SHP77 treated with DMSO at 0.1 percent for 48 hours (cell line): ENCODE data around the gene HSPB7.
"Not testable (repeated sequence)": the region's sequence is repeated elsewhere in the genome, so short reads cannot be mapped to it uniquely, and the experiment has no call there.

ENCODE experiments used
- DNase-seq: peaks from one replicate; lab custom pipeline; 2025; lab: John Stamatoyannopoulos, UW

Gene HSPB7

DNA sequence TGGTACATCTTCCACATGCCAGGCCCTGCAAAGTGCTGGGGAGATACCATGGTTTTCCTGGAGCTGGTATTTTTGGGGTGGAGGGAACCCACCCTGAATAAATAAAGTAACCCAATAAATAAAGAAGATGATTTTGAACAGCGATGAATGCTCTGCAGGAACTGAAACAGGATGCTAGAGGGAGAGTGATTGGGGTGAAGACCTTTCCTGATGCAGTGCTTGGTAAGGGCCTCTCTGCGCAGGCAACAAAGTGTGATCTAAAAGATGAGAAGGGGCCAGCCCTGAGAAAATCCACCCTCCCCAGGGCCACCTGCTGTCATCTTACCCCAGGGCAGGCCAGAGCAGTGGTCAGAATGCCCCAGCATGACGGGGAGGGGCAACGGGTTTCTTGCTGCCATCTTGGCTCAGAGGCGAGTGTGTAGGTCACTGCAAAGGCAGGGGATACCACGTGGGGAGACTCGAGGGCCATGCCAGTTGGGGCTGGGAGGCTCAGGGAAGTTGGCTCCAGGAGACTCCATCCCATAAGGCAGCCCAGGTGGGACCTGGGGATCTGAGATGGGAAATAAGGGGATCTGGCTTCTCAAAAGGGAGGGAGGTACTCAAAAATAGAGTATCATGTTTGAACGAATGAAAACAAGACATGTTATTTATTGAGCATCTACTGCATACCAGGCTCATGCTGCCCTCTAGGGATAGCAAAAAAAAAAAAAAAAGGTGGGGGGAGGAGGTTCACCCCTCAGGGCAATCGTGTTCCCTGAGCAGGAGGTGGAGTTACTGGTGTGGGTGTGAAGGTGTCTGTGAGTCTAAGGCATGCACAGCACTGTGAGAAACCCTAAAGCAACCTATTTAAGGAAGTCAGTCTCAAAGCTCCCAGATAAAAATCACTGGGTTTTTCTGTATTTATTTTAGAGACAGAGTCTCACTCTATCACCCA, 11.0 kb downstream of the HSPB7 start:
- no peak for DNase-seq

DNA sequence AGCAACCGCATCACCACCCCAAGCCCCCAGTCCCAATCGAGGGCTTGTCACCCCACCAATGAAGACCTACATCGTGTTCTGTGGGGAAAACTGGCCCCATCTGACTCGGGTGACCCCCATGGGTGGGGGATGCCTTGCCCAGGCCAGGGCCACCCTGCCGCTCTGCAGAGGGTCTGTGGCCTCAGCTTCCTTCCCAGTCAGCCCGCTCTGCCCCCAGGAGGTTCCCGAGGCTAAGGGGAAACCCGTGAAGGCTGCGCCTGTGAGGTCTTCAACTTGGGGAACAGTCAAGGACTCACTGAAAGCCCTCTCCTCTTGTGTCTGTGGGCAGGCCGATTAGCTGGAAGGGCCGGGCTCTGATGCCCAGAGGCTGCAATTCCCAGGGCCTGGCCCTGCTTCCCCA, 11.8 kb downstream of the HSPB7 start:
- DNase-seq: no peak

DNA sequence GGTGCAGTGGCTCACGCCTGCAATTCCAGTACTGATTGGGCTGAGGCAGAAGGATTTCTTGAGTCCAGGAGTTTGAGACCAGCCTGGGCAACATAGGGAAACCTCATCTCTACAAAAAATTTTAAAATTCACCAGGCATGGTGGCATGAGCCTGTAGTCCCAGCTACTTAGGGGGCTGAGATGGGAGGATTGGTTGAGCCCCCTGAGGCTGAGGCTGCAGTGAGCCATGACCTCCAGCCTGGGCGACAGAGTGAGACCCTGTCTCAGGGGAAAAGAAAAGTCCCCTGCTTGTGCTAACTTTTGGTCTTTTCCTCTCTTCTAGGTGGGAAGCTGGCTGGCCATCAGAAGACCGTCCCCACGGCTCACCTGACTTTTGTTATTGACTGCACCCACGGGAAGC, 12.2 kb downstream of the HSPB7 start:
- DNase-seq: no peak

DNA sequence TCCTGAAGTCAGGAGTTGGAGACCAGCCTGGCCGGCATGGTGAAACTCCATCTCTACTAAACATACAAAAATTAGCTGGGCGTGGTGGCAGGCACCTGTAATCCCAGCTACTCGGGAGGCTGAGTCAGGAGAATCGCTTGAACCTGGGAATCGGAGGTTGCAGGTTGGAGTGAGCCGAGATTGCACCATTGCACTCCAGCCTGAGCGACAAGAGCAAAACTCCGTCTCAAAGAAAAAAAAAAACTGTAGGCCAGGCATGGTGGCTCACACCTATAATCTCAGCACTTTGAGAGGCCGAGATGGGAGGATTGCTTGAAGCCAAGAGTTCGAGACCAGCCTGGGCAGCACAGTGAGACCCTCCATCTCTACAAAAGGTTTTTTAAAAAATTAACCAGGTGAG, 16.6 kb downstream of the HSPB7 start:
- DNase-seq: not testable (repeated sequence)

DNA sequence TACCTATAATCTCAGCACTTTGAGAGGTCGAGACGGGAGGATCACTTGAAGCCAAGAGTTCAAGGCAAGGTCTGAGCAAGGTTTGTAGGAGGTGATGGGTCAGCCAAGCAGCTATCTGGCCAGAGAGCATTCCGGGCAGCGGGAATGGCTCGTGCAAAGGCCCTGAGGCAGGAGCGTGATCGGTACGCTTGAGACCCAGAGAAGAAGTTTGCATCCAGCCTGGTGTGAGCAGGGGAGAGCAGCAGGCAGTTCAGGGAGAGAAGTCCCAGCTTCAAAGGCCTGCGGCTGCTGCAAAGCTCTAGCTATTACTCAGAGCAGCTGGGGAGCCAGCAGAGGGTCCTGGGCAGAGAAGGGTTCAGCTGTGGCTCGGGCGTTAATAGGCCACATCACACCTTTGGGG, 18.9 kb downstream of the HSPB7 start:
- no peak for DNase-seq

DNA sequence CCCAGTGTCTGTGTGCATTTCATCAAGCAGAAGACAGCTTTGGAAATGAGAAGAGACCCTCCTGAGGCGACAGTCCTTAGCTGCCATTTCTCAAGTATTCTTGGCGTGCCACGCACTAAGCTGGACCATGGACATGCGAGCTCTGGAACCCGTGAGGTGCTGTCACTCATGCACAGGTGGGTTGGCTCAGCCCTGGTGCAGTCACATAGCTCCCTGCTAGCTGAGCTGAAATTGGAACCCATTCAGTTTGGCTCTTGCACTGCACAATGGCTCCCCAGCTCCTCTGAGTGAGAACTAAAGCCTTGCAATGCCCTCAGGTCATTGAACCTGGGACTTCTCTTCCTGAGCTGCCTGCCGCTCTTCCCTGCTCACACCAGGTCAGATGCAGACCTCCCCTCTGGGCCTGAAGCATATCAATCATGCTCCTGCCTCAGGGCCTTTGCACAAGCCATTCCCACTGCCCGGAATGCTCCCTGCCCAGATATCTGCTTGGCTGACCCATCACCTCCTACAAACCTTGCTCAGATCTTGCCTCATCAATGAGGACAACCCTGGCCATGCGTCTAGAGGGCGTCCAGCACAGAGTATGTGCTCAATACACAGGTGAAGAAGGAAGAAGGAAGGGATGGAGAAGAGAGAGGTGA, 20.1 kb downstream of the HSPB7 start:
- no peak for DNase-seq

DNA sequence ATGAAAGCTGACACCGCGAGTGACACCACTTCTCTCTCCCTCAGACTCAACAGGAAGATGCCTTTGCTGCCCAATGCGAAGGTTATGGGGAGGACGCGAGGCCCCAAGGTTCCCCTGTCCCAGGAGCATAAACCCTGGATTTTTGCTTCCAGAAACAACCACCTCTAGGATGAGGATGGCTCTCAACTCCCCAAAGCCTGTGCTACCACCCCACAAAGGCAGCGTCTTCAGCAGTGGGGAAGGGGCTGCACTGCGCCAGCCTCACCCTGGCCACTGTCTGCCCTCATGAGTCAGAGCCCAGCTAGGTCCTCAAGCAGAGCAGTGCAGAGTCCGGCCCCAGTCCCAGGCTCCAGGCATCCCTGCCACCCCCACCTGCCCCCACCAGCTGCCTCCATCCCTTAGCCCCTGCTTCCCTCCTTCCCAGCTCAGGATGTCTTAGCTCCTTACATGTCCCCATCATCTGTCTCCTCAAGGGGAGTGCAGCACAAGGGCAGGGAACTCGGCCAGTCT, 20.7 kb downstream of the HSPB7 start:
- DNase-seq: no peak

DNA sequence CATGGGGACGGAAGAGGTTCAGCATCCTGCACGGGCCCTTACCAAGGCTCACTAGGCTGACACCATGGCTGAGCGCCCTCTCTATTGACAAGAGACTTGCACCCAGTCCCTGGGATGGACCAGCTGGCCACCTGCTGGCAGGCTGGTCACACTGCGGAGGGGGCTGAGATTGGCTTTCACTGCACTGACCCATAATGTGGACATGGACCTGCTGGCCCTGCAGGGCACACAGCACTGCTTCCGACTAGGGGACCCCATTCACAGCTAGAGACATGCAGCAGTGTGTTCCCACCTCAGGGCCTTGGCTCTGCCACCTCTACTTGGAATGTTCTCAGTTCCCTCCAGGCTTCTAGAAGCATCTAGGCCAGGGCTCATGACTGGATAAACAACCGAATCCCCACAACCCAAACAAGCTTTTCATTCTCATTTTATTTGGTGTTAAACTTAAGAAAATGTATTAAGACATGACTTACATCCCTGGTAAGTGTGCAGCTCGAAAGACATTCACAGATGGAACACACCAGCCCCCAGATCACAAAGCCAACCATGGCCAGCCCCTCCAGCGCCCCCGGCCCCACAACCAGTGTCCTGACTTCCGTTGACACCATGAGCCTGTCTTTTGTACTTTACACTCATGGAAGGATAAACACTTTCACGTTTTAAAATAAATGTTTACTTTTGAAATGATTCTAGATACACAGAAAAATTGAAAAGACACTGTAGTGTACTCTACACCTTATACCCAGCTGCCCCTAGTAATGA, 23.1 kb downstream of the HSPB7 start:
- no peak for DNase-seq

DNA sequence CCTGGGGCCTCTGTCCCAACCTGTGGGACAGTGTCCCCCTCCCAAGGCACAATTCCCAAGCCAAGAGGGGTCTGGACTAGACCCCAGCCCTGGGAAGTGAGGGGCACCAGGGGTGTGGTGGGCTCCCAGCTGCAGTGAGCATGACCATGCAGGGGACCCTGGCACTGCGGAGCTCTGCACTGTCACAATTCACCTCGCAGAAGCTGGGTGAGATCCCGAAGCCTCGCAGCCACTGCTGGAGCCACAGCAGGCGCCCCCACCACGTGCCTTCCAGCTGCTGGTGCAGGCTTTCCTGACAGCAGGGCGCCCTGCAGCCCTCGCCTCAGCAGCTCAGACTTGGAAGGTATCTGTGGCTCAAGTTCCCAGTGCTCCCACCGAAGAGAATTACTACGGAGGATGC, 23.8 kb downstream of the HSPB7 start:
- no peak for DNase-seq

DNA sequence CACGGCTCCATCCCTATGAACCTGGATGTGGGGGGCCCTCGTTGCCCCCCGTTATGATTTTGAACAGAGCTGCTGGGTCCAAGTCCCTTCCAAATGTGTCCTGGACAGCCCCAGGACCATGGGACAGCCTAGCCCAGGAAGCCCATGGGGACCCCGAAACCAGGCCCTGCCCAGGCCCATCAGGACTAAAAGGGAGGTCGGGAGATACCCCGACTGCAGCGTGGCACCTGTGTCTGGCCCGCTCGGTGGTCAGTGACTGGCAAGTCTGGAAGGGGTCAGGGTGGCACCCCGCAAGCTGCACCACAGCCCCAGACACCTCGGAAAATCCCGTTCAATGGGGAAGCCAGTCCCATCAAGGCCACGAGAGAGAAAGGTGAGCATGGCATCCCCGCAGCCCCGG, 24.2 kb downstream of the HSPB7 start:
- DNase-seq: no peak

DNA sequence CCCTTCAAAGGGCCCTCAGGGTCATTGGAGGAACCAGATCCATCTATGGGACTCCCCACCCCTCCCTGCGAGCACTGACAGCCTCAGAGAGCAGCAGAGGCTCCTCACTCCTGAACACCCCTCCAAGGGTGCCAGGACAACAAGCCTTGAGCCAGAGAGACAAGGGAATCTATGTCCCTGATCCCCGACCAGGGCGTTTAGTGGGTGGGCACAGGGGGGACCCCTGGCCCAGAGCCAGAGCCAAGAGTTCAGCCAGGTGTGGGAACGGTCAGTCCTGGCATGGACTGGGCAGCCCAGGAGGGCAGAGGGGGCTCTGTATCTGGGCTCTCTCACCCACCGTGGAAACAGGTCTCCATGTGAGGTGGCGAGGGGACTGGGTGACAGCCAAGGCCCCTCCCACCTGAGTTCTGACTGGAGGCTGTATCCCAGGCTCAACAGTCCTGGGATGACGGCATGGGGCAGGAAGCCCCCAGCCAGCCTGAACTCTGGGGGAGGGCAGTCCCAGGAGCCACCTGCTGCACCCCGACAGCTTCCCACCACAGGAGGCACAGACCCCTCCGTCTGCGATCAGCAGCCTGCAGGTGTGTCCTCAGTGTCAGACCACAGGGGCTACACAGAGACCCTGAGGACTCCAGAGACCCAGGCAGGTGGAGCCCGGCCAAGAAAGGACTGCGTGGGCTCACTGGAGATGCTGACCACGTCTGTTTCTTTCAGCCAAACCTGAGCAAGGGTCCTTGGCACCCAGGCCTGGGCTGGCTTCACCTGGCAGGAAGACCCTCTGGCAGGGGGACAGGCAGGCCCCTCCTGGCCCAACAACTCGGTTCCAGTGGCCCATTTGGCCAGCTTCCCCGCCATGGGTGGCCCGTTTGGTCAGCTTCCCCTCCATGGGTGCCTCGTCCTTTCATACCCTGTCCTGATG, 25.0 kb downstream of the HSPB7 start:
- DNase-seq: no peak

DNA sequence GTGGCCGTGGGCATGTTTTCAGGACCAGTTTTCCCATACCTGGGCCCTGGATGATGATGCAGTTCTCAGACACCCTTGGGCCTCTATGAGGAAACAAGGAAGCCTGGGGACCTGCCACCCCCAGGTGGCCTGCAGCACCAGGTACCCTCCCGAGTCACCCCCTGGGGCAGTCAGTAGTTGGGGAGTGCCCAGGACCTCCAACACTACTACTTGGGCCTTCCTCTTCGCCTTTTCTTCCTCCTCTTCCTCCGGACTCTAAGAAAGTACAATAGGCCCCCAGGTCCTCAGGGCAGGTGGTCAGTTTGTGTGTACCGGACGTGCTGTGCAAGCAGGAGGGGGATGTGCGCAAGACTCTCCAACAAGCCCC, 25.7 kb downstream of the HSPB7 start:
- DNase-seq: no peak

DNA sequence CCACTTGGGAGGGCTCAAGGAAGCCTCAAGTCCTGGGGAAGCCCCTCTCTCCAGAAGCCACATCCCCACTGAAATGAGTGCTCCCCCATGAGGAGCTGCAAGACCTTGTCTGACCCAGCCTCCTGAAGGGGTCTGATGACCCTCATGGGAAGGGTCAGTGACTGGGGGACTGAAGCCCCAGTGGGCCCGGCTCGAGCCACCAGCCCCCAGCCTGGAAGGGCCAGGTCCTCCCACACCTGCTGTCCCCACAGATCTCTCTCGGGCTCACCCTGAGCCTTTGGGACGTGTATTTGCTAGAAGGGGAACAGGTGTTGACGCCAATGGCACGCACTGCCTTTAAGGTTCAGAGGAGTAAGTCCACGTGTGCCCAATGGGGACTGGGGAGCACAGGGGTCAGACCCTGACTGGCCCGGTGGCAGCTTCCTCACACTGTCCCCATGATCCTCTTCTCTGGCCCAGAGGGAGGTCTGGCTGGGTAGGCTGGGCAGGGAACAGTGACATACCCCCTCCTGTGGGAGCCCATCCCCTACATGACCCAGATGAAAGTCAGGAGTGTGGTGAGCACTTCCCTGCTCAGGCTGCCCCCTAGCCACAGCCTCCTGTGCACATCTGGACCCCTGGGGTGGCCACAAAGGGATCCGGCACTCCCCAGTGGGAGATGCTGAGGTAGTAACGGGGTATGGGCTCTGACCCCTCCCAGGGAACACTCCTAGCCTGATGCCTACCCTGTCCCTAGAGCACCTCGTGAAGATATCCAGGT, 26.2 kb downstream of the HSPB7 start:
- DNase-seq: no peak

DNA sequence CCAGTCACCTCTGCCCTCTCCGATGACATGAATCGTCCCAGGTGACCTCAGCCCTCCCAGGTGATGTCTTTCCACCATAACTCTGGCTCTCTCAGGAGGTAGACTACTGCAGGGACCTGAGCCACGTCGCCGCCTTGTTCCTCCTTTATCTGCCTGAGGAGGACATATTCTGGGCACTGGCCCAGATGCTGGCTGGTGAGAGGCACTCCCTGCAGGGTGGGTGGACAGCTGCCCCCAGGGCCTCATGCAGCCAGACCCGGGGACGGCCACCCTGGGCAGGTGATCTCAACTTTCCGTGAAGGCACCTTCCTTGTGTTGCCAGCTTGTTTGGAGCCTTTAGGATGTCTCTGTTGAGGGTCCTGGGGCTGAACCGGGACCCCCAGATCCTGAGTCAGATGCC, 28.1 kb downstream of the HSPB7 start:
- DNase-seq: no peak

DNA sequence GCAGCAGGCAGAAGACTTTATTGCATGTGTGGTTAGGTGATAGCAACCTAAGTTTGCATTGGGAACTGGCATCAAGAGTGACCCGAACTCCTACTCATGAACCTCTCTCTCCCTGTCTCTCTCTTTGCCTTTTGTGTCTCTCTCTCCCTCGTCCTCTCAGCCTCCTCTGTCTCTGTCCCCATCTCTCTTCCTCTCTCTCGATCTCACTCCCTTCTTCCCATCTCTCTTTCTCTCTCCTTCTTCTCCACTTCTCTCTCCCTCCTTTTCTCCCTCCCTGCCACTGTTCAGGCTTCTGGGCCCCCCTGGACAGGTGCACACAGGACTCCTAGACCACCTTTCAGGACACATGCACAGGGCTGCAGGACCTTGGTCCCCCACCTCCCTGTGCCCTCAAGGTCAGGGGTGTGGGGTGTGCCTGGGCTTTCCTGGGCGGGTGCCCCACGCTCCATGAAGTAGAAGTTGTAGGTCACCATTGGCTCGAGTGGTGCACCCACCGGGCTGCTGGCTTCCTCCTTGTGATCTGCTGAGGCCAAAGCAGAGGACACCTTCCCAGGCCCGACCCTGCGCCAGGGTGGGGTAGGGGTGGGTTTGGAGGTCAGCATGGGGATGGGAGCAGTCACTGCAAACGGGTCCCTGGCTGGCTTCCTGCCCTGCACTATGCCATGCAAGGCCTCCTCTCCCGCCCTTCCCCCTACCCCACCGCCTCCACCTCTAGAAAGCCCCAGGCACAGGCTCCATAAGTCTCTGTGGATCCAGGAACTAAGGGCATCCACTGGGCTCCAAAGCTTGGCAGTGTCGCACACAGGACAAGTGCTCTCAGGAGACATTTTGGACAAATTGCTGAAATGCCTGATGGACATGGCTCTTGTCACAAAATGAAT, 28.7 kb downstream of the HSPB7 start:
- DNase-seq: no peak

DNA sequence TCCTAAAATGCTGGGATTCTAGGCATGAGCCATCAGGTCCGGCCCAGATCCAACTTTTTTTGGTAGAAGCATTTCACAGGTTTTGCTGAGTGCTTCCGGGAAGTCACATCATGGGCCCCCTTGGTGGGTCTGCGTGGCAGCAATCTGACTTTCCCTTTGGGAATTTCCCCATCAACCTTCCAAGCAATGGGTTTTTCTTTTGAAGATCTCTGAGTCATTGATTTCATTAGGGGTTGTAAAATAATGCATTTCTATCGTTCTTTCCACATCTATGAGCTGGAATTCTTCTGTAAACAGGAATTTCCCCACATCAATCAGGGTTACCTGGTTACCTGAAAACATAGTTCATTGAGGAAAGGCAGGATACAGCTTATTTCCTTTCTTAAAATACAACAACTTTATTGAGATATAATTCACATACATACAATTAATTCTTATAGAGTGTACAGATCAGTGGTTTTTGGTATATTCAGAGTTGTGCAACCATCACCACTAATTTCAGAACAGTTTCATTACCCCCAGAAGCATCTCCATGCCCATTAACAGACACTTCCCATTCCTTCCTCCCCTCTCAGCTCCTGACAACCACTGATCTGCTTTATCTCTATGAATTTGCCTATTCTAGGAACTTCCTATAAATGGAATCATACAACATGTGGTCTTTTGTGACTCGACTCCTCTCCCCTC, 32.1 kb downstream of the HSPB7 start:
- no peak for DNase-seq

DNA sequence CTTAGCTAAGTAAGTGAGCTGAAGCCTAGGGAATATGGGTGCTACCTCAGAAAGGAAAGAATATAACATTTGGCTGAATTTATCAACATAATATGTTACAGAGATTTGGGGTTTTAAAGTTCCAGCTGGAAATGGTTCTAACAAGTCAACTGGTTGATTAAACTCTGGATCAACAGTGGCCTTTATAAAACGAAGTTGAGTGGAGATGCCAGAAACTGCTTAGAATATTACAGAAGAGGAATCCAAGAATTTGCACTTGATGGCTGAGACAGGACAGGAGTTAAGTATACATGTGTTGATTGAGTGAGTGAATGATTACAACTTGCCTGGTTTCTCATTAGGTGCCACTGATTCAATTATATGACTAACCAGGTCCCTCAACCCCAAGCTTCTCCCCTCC, 34.6 kb downstream of the HSPB7 start:
- DNase-seq: no peak

DNA sequence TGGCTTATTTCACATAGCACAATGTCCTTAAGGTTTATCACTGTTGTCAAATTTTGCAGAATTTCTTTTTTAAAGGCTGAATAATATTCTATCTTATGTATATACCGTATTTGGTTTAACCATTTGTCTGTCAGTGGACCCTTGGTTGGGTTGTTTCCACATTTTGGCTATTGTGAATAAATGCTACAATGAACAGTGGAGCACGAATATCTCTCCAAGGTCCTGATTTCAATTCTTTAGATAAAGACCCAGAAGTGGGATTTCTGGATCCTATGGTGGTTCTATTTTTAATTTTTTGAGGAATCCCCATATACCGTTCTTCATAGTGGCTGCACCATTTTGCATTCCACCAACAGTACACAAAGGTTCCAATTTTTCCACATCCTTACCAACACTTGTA, 36.2 kb downstream of the HSPB7 start:
- no peak for DNase-seq

DNA sequence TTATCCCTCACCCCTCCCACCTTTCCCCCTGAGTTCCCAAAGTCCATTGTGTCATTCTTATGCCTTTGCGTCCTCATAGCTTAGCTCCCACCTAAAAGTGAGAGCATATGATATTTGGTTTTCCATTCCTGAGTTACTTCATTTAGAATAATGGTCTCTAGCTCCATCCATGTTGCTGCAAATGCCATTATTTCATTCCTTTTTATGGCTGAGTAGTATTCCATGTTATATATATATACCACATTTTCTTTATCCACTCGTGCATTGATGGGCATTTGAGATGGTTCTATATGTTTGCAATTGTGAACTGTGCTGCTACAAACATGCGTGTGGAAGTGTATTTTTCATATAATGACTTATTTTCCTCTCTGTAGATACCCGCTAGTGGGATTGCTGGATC, 39.9 kb downstream of the HSPB7 start:
- DNase-seq: not testable (repeated sequence)
